Peyer's patch (tissue), 4 donors: ENCODE results near the gene IQCH. TPM values are rescaled to one million over a fixed set of nuclear protein-coding genes. Genes with fewer than 3 reads are reported as not detected.

ENCODE experiments used
- DNase-seq, 3 donors: peaks; one replicate each; pipeline ENCODE4 v3.0.0-alpha.2; 2017 to 2019
- H3K27ac ChIP-seq, 4 donors: fragments of 200-600 bp; sonication (generic); one replicate each; pipeline ENCODE4 v1.5.1; 2016 to 2019
- H3K27me3 ChIP-seq, 2 donors: fragments of 200-600 bp; sonication (generic); one replicate each; pipeline ENCODE4 v1.5.1; 2019
- H3K36me3 ChIP-seq, 3 donors: fragments of 200-600 bp; sonication (generic); one replicate each; pipeline ENCODE4 v1.5.1; 2016 to 2019
- H3K4me1 ChIP-seq, 4 donors: fragments of 200-600 bp; sonication (generic); one replicate each; pipeline ENCODE4 v1.5.1; 2016 to 2019
- H3K4me3 ChIP-seq, 4 donors: fragments of 200-600 bp; sonication (generic); 1 replicate in 3 of 4; 2 replicates in 1 of 4; pipeline ENCODE4 v1.5.1; 2016 to 2019; ENCODE audit warnings: mild to moderate bottlenecking in 1 of 4
- H3K9me3 ChIP-seq, 4 donors: fragments of 200-600 bp; sonication (generic); one replicate each; pipeline ENCODE4 v1.5.1; 2016 to 2019; ENCODE audit warnings: mild to moderate bottlenecking in 1 of 4
- CTCF ChIP-seq, 6 experiments: fragments of 450-650 bp in 4 of 6; fragments of 200-600 bp in 2 of 6; sonication (generic) in 1 of 6; IDR thresholded peaks; one replicate each; pipeline ENCODE4 v1.5.1; 2017 to 2019; ENCODE audit warnings: antibody characterized with exemption in 6 of 6, mild to moderate bottlenecking in 3 of 6, moderate library complexity in 1 of 6
- POLR2A ChIP-seq, 2 donors: fragments of 450-650 bp; IDR thresholded peaks; one replicate each; pipeline ENCODE4 v1.5.1; 2017; ENCODE audit warnings: antibody characterized with exemption in 2 of 2, mild to moderate bottlenecking in 2 of 2, moderate library complexity in 2 of 2
- total RNA-seq, 4 donors: library from RNA; depleted of rRNA; stranded (reverse); fragments of >200 nt; gene quantifications; one replicate each; pipeline ENCODE4 v1.1.0, GENCODE V29; 2016

Gene IQCH
- total RNA-seq, 4 donors from 2014 or later = 0.53 to 1.2 (median 0.88) TPM

GRCh38 chr15:67383899-67384298, 129.3 kb downstream of the IQCH start:
- no peaks in the 10 kb centered on the region for H3K9me3 ChIP-seq
- DNase-seq = no peak
- no peaks in the 10 kb centered on the region for H3K4me1 ChIP-seq
- no peaks in the 10 kb centered on the region for H3K36me3 ChIP-seq
- TF ChIP-seq CTCF (IDR thresholded peaks at IDR 0.05) (no peak), POLR2A (IDR thresholded peaks at IDR 0.05) (no peak)
- H3K27me3 ChIP-seq = no peaks in the 10 kb centered on the region
- H3K27ac ChIP-seq = no peak overlapping the region
- no peak overlapping the region for H3K4me3 ChIP-seq

GRCh38 chr15:67384761-67385160, 130.2 kb downstream of the IQCH start:
- H3K27ac ChIP-seq = no peak overlapping the region
- no peak overlapping the region for H3K4me3 ChIP-seq
- no peaks in the 10 kb centered on the region for H3K36me3 ChIP-seq
- no peak for DNase-seq
- no peaks in the 10 kb centered on the region for H3K9me3 ChIP-seq
- H3K4me1 ChIP-seq = no peaks in the 10 kb centered on the region
- no peaks in the 10 kb centered on the region for H3K27me3 ChIP-seq
- TF ChIP-seq POLR2A (IDR thresholded peaks at IDR 0.05) = no peak
- TF ChIP-seq CTCF (IDR thresholded peaks at IDR 0.05) = no peak

GRCh38 chr15:67385971-67386370, 131.4 kb downstream of the IQCH start:
- Histone ChIP-seq H3K9me3 (no peaks in the 10 kb centered on the region), H3K27me3 (no peaks in the 10 kb centered on the region), H3K4me3 (no peak overlapping the region), H3K36me3 (no peaks in the 10 kb centered on the region), H3K27ac (no peak overlapping the region), H3K4me1 (no peaks in the 10 kb centered on the region)
- DNase-seq = no peak
- TF ChIP-seq POLR2A (IDR thresholded peaks at IDR 0.05) (no peak), CTCF (IDR thresholded peaks at IDR 0.05) (no peak)

GRCh38 chr15:67386947-67387346, 132.4 kb downstream of the IQCH start:
- DNase-seq = no peak
- no peak for TF ChIP-seq POLR2A (IDR thresholded peaks at IDR 0.05)
- TF ChIP-seq CTCF (IDR thresholded peaks at IDR 0.05) = no peak
- no peaks in the 10 kb centered on the region for H3K9me3 ChIP-seq

GRCh38 chr15:67389975-67390374, 135.4 kb downstream of the IQCH start:
- Histone ChIP-seq H3K4me3 (no peak overlapping the region), H3K27ac (no peak overlapping the region), H3K36me3 (no peaks in the 10 kb centered on the region), H3K9me3 (no peaks in the 10 kb centered on the region), H3K4me1 (no peaks in the 10 kb centered on the region), H3K27me3 (no peaks in the 10 kb centered on the region)
- no peak for DNase-seq
- TF ChIP-seq CTCF (IDR thresholded peaks at IDR 0.05) (no peak), POLR2A (IDR thresholded peaks at IDR 0.05) (no peak)

More at GRCh38 chr15:67386947-67387346, 132.4 kb downstream of the IQCH start:
- H3K27me3 ChIP-seq = no peaks in the 10 kb centered on the region
- H3K36me3 ChIP-seq = no peaks in the 10 kb centered on the region
- H3K4me3 ChIP-seq = no peak overlapping the region
- H3K27ac ChIP-seq = no peak overlapping the region
- H3K4me1 ChIP-seq = no peaks in the 10 kb centered on the region
